Stimulated activated CD4-positive, alpha-beta T cell treated with anti-CD3 and anti-CD28 coated beads, Interleukin-15, amount 100 ng/mL, for 48 hours (primary cell): ENCODE measurements around the gene TRIO.

Experiments used
- DNase-seq, 2 donors: peaks; one replicate each; pipeline ENCODE4 v3.0.0-alpha.2; 2020; ENCODE audit warnings: low read depth in 2 of 2

TRIO gene

DNA sequence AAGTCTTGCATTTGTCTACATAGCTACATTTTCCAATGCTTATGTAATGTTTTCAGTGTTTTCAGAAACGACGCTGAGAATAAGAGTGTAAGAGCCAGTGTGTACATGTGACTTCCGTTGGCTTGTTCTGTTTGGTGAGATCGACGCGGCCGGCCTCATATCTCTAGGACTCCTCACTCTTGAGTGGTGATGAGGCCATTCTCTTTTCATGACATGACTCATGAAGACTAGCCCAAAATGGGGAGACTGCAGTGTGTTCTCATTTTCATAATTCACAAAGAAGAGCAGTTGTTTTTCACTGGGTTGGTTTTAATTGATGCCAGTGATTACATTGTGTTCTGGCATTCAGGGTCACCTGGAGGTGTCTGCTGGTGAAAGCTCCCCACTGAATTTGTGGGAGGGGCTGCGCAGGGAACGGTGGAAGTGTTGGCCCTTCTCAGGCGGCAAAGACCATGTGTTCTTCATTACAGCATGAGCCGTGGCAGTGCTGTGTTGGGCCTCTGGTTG lies 306.9 kb downstream of the TRIO start:
- no peak for DNase-seq

DNA sequence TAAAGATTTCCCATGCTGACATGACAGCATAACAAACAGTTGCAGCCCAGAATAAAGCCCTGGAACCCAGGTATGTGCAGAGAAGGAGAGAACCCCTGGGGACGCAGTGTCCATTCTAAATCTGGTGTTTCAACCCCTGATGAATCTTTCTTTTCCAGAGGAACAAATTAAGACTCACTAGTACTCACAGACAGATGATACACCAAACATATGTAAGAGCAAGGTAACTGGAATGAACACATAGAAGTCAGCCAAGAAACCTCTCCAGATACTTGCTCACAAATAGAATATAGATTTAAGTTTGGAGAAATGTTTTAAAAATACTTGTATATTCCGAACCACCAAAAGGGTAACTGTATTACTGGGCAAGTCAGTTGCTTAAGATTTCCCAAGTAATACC lies 307.6 kb downstream of the TRIO start:
- DNase-seq: no peak

DNA sequence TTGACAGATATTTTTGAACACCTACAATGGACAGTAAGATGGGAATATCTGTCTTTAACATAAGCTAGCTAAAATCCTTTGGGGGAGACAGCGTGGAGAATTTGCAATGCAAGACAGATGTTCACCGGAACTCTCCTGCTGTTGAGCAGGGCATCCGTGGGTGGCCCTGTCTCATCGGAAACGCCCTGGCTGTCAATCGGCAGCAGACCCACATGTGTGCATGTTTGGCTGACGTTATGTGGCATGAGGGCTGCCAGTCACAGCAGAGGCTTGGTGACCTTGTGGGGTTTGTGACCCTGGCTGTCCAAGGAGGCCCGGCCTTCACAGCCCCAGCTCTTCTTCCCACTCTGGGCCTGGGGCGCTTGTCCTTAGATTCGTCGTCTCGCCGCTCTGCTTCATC lies 308.7 kb downstream of the TRIO start:
- no peak for DNase-seq

DNA sequence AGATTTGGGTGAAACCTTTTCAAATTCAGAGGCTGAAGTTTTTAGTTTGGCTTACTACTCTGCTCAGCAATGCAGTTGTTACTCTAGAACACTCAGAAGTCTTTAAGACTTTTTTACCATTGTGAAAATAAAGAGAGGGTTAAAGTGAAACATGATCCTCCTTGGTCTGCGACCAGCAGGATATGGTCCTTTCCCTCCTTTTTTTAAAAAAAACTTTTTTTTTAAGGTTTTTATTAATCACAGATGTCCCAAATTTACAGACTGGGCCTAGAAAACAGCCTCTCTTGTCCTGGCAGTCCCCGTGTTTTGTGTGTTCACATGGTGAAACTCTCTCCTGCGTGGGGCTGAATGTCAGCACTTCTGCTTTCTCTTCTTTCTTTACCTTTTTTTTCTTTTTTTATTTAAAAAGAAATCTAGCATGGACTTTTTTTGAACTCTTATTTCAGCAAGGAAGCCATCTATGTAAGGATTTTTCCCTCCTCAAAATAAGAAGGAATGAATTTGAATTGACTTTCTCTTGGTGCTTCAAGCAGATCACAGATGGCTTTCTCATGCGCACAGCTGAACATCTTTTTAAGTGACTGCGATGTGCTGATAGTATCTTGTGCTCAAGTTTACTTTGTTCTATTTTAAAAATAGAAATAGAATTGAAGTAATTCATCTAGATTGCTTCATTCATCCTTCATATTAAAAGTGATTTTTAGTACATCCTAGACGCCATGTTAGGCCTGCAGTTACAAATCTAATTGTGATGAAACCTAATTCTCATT lies 309.7 kb downstream of the TRIO start:
- DNase-seq: no peak

DNA sequence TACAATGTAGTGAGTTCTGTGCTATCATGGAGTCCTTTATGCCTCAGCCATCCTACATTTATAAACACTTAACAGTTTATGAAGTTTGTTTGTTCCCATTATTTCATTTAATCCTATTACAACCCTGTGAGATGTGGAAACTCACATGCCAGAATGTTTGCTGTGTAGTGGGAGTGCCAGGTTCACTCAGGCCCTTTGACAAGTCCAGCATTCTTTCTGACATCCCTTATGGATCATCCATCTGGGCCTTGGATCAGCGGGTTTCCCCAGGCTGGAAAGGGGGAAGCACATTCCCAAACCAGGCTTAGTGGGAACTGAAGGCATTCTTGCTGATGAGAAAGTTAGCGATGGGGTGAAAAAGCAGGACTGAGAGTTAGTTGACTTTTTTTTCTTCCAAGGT lies 310.3 kb downstream of the TRIO start:
- DNase-seq: no peak

DNA sequence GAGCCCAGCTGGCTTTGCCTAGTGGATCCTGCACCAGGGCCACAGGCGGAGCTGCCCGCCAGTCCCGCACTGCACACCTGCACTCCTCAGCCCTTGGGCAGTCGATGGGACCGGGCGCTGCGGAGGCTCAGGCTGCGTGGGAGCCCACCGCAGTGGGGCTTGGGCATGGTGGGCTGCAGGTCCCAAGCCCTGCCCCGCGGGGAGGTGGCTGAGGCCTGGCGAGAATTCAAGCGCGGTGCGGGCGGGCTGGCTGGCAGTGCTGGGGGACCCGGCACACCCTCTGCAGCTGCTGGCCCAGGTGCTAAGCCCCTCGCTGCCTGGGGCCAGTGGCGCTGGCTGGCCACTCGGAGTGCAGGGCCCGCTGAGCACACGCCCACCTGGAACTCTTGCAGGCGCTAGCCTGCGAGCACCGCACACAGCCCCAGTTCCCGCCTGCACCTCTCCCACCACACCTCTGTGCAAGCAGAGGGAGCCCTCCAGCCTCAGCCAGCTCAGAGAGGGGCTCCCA lies 312.7 kb downstream of the TRIO start:
- DNase-seq: no peak

DNA sequence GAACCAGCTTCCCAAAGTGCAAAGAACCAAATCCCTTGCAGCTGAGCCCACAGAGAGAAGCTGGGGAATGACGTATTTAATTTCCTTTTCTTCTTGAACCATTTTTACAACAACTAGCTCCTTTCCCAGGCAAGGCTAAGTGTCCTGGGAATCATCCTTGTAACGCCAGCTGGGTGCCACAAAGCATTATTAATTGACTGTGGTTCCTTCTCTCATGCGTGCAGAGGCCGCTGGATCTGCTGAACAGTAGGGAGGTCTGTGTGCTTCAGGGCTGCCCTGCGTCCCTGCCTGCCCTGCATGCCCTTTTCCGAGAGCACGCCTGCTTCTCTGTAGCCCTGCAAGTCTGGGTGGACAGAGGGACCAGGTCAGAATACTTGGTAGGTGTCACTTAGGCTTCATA lies 314.3 kb downstream of the TRIO start:
- no peak for DNase-seq

DNA sequence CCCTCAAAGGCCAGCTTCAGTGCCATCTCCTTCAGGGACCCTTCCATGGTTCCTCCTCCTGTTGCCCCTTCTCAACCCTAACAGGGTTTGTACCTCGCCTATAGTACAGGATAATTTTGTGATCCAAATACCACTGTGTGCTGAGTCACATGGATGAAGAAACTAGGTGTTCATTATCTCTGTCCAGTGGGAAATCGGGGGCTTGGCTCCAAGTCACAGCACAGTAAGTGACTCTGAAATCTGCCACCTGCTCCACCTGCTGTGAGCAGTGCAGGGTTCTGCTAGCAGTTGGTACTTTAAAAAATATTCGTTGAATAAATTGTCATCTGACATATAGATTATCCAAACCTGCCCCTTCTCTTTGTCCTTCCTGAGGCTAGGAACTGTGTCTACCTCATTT lies 315.3 kb downstream of the TRIO start:
- DNase-seq: no peak

DNA sequence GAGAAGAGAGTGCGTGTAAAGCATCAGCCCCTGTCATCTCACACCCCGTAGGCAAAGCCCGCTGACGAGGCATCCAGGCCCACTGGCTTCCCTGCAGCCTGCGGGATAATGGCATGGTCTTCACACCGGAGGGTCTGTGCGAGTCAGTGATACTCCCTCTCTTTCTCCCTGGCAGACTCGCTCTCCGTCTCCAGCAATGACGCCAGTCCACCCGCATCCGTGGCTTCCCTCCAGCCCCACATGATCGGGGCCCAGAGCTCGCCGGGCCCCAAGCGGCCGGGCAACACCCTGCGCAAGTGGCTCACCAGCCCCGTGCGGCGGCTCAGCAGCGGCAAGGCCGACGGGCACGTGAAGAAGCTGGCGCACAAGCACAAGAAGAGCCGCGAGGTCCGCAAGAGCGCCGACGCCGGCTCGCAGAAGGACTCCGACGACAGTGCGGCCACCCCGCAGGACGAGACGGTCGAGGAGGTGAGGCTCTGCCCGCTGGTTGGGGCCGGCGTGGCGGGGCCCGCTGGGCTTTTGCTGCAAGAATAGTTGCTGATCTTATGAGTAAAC lies 317.8 kb downstream of the TRIO start:
- DNase-seq: no peak

DNA sequence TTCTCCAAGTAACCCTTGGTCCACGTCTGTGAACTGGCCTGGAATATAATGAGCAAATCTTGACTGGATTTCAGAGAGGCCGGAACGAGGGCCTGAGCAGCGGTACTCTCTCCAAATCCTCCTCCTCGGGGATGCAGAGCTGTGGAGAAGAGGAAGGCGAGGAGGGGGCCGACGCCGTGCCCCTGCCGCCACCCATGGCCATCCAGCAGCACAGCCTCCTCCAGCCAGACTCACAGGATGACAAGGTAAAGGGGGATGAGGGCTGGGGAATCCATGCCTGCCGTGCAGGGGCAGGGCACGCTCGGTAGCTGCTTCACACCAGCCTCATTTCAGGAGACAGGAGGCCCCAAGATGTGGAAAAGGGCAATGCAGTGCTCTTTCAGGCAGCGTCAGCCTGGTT lies 319.5 kb downstream of the TRIO start:
- DNase-seq: no peak

DNA sequence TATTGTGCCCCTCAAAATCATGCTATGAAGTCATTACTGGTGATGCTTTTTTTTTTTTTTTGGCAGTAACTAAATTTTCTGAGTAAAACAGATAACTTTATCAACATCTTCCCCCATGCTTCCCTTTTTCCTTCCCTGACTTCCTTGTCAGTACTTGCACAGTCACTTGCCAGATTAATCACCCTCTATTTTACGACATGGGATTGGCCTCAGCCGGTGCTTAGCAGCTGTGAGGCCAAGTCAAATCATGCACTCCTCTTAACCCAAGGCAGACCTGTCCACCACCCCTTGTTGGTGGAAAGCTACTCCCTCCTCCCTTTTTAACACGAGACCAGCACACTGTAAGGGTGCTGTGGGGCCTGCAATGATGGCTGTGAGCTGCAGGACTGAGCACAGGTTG lies 320.5 kb downstream of the TRIO start:
- no peak for DNase-seq

DNA sequence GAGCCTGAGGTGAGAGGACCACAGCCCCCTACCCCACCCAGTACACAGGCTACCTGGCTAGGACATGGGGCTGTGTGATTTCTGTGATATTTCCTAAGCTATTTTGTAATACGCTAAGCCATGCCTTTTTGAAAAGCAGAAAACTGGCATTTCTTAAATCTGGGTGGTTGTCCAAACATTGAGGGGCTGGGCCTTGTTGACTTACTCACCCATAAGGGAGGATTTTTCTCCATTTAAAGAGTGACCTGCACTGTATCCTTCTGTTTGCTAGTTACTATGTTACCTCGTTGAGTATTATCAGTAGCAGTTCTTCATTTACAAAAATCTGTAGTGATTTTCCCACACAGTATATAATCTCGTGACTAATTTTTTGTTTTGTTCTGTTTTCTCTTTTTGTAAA lies 321.0 kb downstream of the TRIO start:
- no peak for DNase-seq

DNA sequence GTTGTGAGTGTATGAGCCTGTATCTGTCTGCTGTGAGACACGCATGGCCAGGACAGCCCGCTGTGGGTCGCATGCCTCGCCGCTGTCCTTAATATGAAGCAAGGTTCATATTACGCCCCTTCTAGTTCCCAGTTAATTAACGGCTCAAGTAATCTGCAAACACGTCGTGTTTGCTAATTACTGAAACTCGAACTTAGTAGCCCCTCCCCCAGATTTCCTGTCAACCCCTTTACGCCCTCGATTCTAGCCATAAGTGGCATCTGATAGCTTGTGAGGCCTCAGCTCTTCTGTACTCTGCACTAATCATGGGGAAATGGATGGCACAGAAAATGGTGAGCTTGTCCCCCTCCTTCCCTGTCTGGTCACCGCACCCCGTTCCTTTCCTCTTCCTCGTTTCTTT lies 321.5 kb downstream of the TRIO start:
- no peak for DNase-seq

DNA sequence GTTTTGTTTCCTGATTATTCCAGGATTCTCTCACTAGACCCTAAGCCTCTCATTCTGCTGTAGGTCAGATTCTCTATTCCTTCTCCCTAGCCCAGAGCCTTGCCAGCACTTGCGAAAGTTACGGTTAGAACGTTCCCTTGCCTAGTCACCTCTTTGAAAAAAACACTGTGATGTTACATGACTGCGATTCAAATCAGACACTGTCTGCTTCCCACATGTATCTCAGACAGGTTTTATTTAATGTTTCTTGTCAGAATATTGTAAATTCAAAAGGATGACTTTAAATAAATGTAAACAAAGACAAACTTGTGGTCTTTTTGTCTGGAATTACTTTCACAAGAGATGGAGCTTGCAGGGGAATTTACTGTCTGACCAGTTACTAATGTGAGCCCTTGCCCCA lies 322.0 kb downstream of the TRIO start:
- DNase-seq: no peak

DNA sequence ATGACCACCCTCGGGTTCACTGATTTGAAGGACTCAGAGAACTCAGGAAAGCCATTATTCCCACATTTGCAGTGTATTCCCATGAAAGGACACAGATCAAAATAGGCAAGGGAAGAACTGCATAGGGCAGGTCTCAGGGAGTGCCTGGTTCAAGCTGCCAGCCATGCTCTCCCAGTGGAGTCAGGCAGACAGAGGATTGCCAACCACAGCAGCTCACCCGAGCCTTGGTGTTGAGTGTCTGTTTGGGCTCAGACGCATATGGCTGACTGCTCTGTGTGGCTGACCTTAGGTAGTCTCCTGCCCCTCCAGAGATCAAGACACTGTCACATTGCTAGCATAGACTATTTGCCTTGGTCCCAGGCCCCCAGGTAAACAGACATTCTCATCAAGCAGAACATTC lies 322.6 kb downstream of the TRIO start:
- no peak for DNase-seq

DNA sequence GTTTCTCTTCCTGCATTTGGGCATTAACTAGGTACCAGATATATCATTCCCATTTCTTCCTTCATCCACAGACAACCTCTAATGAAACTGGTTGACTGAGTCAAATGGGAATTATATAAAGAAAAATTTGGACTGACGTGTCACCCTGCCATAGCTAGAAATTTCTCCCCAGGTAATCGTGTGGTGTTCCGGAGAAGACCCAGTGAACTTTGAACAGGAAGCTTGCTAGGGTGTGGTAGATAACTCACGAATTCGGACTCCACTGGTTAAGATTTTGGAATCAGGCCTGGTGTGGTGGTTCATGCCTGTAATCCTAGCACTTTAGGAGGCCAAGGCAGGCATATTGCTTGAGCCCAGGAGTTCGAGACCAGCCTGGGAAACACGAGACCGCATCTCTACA lies 324.1 kb downstream of the TRIO start:
- no peak for DNase-seq

DNA sequence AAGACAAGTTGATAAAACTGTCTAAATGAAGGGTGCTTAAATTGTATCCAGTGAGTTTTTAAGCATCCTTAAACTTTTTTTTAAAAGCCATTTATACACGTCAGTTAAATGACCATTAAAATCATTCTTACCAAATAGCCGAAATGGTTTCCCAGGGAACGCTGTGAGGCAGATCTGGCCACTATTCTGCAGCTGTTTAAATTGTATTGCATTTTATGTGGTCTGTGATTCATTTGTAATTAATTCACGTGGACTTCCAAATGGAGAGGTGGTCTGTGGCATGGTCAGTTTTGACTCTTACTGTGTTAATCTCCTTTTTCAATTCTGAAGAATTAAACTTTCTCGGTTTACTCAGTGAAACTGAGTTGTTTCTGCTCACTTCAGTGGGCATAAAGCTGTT lies 324.7 kb downstream of the TRIO start:
- DNase-seq: no peak

DNA sequence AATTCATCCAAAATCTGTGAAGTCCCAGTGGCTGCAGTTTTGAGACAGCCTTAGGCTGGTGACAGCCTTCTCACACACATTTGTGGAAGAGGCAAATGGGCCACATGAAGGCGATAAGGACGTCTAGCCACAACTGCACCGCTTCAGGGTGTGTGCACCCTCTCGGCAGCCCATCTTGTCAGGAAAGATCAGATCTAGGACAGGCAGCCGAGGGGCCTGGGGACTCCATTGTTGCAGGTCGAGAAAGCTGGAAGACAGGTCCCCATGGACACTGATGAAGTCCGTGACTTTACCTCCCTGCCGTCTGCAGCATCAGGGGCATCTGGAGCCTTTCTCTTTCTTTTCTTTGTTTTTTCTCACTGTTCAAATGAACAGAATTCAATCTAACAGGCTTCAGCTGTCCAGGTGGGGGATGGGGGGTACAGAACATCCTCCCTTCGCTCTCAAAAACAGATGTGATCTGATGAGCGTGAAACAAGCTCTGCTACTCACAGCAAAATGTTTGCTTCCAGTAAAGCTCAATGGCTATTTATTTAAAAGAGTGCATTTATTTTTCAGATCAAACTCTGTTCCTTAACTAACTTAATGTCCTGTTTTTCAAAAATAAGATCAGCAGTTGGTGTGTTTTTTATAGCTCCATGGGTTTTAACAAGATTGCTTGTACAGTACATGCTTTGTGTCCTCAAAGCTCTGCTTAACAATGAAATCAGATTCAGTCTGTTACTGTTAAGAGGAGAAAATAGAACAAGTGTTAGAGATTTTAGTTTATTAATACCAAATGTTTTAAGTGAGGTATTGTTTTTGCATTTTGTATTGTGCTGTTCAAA lies 326.6 kb downstream of the TRIO start:
- DNase-seq: no peak

DNA sequence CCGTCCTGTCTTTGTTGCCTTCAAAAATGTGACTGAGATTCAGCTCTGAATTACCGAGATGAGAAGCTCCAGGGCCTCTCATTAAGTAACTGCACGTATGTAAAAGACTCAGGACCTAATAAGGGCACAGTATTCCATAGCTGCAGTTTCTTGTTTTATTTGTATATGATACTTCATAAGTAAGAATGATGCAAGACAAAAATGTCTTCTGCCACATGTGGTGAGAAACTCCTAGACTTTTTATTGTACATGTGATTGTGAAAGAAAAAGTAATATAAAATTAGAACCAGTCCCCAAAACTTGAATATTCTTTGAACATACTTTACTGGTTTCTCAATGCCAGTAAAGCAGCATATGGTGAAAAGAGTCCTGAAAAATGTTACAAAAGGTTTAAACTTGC lies 328.4 kb downstream of the TRIO start:
- no peak for DNase-seq

DNA sequence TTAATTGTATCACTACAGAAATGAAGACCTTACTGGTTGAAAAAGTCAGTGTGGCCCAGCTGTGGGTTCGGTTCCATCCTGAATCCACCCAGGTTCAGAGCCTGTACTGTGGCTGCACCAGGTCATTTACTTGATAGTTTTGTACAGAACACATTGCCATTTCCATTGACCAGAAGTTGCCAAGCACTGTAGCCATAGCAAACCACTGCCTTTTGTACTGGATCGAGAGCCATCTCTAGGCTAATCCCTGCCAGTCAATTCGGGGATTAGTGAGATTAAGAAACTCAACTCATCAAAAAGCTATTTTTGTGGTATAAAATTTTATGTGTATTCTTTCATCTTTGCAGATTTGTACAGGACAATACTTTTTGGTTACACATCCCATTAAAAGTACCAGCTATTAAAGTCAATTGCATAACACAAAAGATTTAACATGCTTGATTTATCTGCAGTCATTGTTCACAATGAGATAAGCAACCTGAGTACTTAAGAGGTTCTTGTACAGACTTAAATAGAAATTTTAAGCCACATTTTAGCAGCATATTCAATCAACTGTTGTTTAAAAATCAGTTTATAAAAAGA lies 329.9 kb downstream of the TRIO start:
- DNase-seq: no peak

DNA sequence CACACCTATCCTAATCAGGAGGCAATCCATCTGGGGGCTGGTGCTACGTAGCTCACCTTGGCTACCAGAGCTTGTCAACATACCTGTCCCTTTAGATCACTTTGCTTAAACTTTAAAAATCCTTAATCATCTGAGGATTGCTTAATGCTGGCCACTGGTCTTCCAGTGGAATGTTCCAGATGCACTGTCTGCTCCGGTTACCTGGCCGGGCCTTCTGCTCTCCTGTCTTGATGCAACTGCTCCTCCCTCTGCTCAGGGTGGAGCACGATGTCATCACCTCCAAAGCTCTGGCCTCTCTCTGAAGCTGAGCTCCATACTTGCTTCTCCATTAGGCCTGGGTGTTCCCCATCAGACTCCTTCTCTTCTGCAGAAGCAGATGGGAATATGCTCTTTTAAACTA lies 331.9 kb downstream of the TRIO start:
- DNase-seq: no peak

DNA sequence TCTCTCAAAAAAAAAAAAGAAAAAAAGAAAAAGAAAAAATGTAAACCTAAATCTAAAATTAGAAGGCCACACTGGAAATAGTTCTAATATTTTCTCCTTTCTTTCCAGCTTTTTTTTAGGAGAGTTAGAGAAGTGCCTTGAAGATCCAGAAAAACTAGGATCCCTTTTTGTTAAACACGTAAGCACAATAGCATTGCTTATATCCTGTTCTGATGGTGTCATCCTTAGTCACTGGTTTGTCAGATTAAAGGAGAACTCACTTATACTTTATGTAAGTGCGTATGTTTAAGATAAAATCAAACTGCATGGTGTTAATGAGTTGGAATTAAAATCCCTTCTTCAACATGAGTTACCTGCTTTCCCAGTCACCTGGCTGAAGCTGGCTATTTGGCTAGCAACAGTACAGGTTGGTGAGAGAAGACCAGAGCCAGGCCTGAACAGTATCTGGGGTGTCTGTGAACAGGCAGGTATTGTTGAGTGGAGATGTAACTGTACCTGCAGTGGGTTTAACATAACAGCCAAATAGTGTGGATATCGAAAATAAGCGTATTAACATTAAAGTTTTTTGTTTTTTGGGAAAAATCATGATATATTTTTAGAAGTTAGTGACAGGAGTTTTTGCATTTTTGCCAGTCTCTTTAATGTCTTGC lies 333.8 kb downstream of the TRIO start:
- no peak for DNase-seq
